C4-2B (cell line): Measurements from ENCODE around the gene FBXO7.

Source experiments
- CTCF ChIP-seq: fragments of 450-650 bp; conservative IDR thresholded peaks from 2 replicates; pipeline ENCODE4 v1.5.1; 2017; ENCODE audit warnings: mild to moderate bottlenecking
- ZFX ChIP-seq: fragments of 450-650 bp; IDR thresholded peaks from 2 replicates; pipeline ENCODE4 v1.6.1; 2017

GRCh38 chr22:32512267-32512982, 37.8 kb downstream of the FBXO7 start:
- no peak for TF ChIP-seq CTCF
- TF ChIP-seq ZFX = no peak
